H1 (cell line): Measurements from ENCODE around the gene PTK6. TPM values are rescaled to one million over a fixed set of nuclear protein-coding genes. Genes with fewer than 3 reads are reported as not detected.

Experiments used
- CTCF ChIA-PET: fragments of 300-600 bp; sonication (Branson Sonifier 250); formaldehyde crosslinking; loops from one replicate; lab custom pipeline; 2021; ENCODE audit not compliant: partially characterized antibody; lab: Charles Lee
- POLR2A ChIA-PET: fragments of 300-600 bp; sonication (Branson Sonifier 250); formaldehyde crosslinking; loops from one replicate; lab custom pipeline; 2021; ENCODE audit warnings: inconsistent platforms; ENCODE audit not compliant: partially characterized antibody; lab: Charles Lee
- DNase-seq, 2 experiments: peaks; one replicate each; pipeline versions ENCODE4 v3.0.0 to v3.0.0-alpha.2; 2010 to 2022; ENCODE audit warnings: low spot score in 2 of 2, low read depth in 1 of 2, mixed read lengths in 1 of 2
- FAIRE-seq: peaks from 2 replicates; lab custom pipeline; 2011; peaks lifted over from hg19 to GRCh38; lab: Jason Lieb, UNC
- H2AFZ ChIP-seq: 2 replicates; pipeline ENCODE4 v1.8.1; 2012; ENCODE audit warnings: low read length, inconsistent platforms
- H2AK5ac ChIP-seq: 2 replicates; pipeline ENCODE4 v1.6.1; 2013; ENCODE audit warnings: low read depth, low read length
- H2BK120ac ChIP-seq: replicated peaks from 2 replicates; pipeline ENCODE3; 2013; ENCODE audit warnings: low read depth, low read length, inconsistent platforms
- H2BK12ac ChIP-seq: 2 replicates; pipeline ENCODE4 v1.6.1; 2013; ENCODE audit warnings: low read depth, low read length
- H2BK15ac ChIP-seq: 2 replicates; pipeline ENCODE4 v1.6.1; 2013; ENCODE audit warnings: low read length
- H2BK20ac ChIP-seq: 2 replicates; pipeline ENCODE4 v1.6.1; 2013; ENCODE audit warnings: low read length
- H2BK5ac ChIP-seq: 2 replicates; pipeline ENCODE4 v1.6.1; 2013; ENCODE audit warnings: low read depth, low read length
- H3K14ac ChIP-seq: 2 replicates; pipeline ENCODE4 v1.6.1; 2013; ENCODE audit warnings: inconsistent platforms; ENCODE audit not compliant: insufficient read length
- H3K18ac ChIP-seq: 2 replicates; pipeline ENCODE4 v1.6.1; 2013; ENCODE audit warnings: low read length; ENCODE audit errors: extremely low read depth
- H3K23ac ChIP-seq: 2 replicates; pipeline ENCODE4 v1.6.1; 2013; ENCODE audit warnings: inconsistent platforms; ENCODE audit not compliant: insufficient read length
- H3K23me2 ChIP-seq: 2 replicates; pipeline ENCODE4 v1.6.1; 2013; ENCODE audit warnings: low read depth, low read length
- H3K27ac ChIP-seq: 2 replicates; pipeline ENCODE4 v1.6.1; 2011; ENCODE audit warnings: low read depth, low read length, inconsistent platforms
- H3K27me3 ChIP-seq, 4 experiments: replicated peaks in 1 of 4; 1 replicate in 1 of 4; 2 replicates in 3 of 4; pipeline versions ENCODE4 v1.6.1 to v1.8.1; 2011 to 2013; ENCODE audit warnings: low read length in 3 of 4, mild to moderate bottlenecking in 3 of 4, inconsistent platforms in 2 of 4, mixed read lengths in 2 of 4, moderate library complexity in 1 of 4; ENCODE audit not compliant: control insufficient read depth in 3 of 4, insufficient read depth in 3 of 4; ENCODE audit errors: extremely low read depth in 1 of 4
- H3K36me3 ChIP-seq, 4 experiments: 2 replicates each; pipeline versions ENCODE4 v1.6.1 to v1.8.1; 2011 to 2013; ENCODE audit warnings: mild to moderate bottlenecking in 4 of 4, low read length in 3 of 4, moderate library complexity in 2 of 4, control low read depth in 1 of 4, inconsistent platforms in 1 of 4; ENCODE audit not compliant: insufficient read depth in 4 of 4, control insufficient read depth in 2 of 4
- H3K4ac ChIP-seq: replicated peaks from 2 replicates; pipeline ENCODE3; 2013; ENCODE audit warnings: low read length, low read depth, mixed read lengths, inconsistent platforms; ENCODE audit not compliant: insufficient read length
- H3K4me1 ChIP-seq, 4 experiments: replicated peaks in 1 of 4; 1 replicate in 1 of 4; 2 replicates in 3 of 4; pipeline versions ENCODE4 v1.6.1 to v1.8.1; 2011 to 2013; ENCODE audit warnings: low read length in 3 of 4, inconsistent platforms in 2 of 4, mixed read lengths in 1 of 4; ENCODE audit not compliant: insufficient read depth in 4 of 4, control insufficient read depth in 3 of 4
- H3K4me2 ChIP-seq, 2 experiments: 2 replicates each; pipeline versions ENCODE4 v1.6.1 to v1.8.1; 2011 to 2013; ENCODE audit warnings: low read depth in 2 of 2, low read length in 2 of 2, control low read depth in 1 of 2, inconsistent platforms in 1 of 2, mild to moderate bottlenecking in 1 of 2; ENCODE audit not compliant: insufficient read depth in 1 of 2
- H3K4me3 ChIP-seq, 4 experiments: fragments of 200-600, 300-600 bp in 1 of 4; sonication (generic), shearing (Covaris generic), sonication (Bioruptor Twin) in 1 of 4; 2 replicates each; pipeline versions ENCODE4 v1.5.1 to v1.8.1; 2011 to 2016; ENCODE audit warnings: low read length in 4 of 4, low read depth in 3 of 4, control low read depth in 2 of 4, inconsistent platforms in 2 of 4, mild to moderate bottlenecking in 2 of 4, mixed read lengths in 1 of 4, moderate library complexity in 1 of 4; ENCODE audit not compliant: insufficient read depth in 2 of 4; ENCODE audit errors: extremely low read depth in 1 of 4
- H3K56ac ChIP-seq: replicated peaks from 2 replicates; pipeline ENCODE3; 2013; ENCODE audit warnings: low read depth, mild to moderate bottlenecking, mixed read lengths, low read length, inconsistent platforms; ENCODE audit not compliant: insufficient read length
- H3K79me1 ChIP-seq: 2 replicates; pipeline ENCODE4 v1.6.1; 2013; ENCODE audit warnings: low read depth, low read length, control low read depth
- H3K79me2 ChIP-seq, 2 experiments: 2 replicates each; pipeline versions ENCODE4 v1.6.1 to v1.8.1; 2012 to 2013; ENCODE audit warnings: low read length in 2 of 2, mild to moderate bottlenecking in 2 of 2, inconsistent platforms in 1 of 2; ENCODE audit not compliant: insufficient read depth in 2 of 2, control insufficient read depth in 1 of 2
- H3K9ac ChIP-seq, 4 experiments: replicated peaks in 1 of 4; 1 replicate in 1 of 4; 2 replicates in 3 of 4; pipeline versions ENCODE4 v1.6.1 to v1.8.1; 2011 to 2013; ENCODE audit warnings: low read depth in 3 of 4, low read length in 3 of 4, control low read depth in 2 of 4, mild to moderate bottlenecking in 2 of 4, moderate library complexity in 2 of 4, inconsistent platforms in 1 of 4; ENCODE audit errors: extremely low read depth in 1 of 4
- H3K9me3 ChIP-seq, 2 experiments: 2 replicates each; pipeline versions ENCODE4 v1.6.1 to v1.8.1; 2012 to 2013; ENCODE audit warnings: mild to moderate bottlenecking in 2 of 2, moderate library complexity in 2 of 2, control low read depth in 1 of 2, inconsistent platforms in 1 of 2, low read depth in 1 of 2, low read length in 1 of 2, mixed read lengths in 1 of 2; ENCODE audit not compliant: insufficient read depth in 2 of 2
- H4K20me1 ChIP-seq, 2 experiments: replicated peaks in 1 of 2; 2 replicates each; pipeline versions ENCODE3 to v1.8.1; 2011 to 2013; ENCODE audit warnings: inconsistent platforms in 2 of 2, low read length in 2 of 2, mild to moderate bottlenecking in 1 of 2; ENCODE audit not compliant: insufficient read depth in 2 of 2, control insufficient read depth in 1 of 2
- H4K5ac ChIP-seq: 2 replicates; pipeline ENCODE4 v1.6.1; 2013; ENCODE audit warnings: low read length, low read depth, mixed read lengths, inconsistent platforms; ENCODE audit not compliant: insufficient read length
- H4K8ac ChIP-seq: 2 replicates; pipeline ENCODE4 v1.8.0; 2013; ENCODE audit warnings: mild to moderate bottlenecking, moderate library complexity, low read length, inconsistent platforms; ENCODE audit not compliant: insufficient read depth; ENCODE audit errors: extremely low read depth
- H4K91ac ChIP-seq: replicated peaks from 2 replicates; pipeline ENCODE3; 2013; ENCODE audit warnings: low read length, mixed read lengths, inconsistent platforms; ENCODE audit not compliant: insufficient read length
- ATF3 ChIP-seq: IDR thresholded peaks from 2 replicates; pipeline ENCODE4 v1.6.1; 2011; ENCODE audit warnings: low read depth, mild to moderate bottlenecking, low read length; ENCODE audit not compliant: insufficient read depth
- CBX5 ChIP-seq: fragments of 300-800, 300-1000 bp; sonication (generic); IDR thresholded peaks from 2 replicates; pipeline ENCODE4 v1.7.1; 2016; ENCODE audit warnings: antibody characterized with exemption, low read length, low read depth
- CTCF ChIP-seq, 3 experiments: IDR thresholded peaks; 1 replicate in 2 of 3; 2 replicates in 1 of 3; pipeline versions ENCODE4 v1.5.1 to v1.6.1; 2011; ENCODE audit warnings: low read length in 3 of 3, mild to moderate bottlenecking in 3 of 3, inconsistent platforms in 2 of 3, low read depth in 1 of 3, moderate library complexity in 1 of 3; ENCODE audit not compliant: insufficient read depth in 1 of 3; ENCODE audit errors: control extremely low read depth in 1 of 3
- FOSL1 ChIP-seq: IDR thresholded peaks from 2 replicates; pipeline ENCODE4 v1.6.1; 2011; ENCODE audit warnings: mild to moderate bottlenecking, low read depth, low read length, moderate library complexity; ENCODE audit not compliant: insufficient read depth
- HDAC2 ChIP-seq, 2 experiments: fragments of 300-600 bp in 1 of 2; sonication (generic) in 1 of 2; IDR thresholded peaks; 2 replicates each; pipeline ENCODE4 v1.6.1; 2011 to 2012; ENCODE audit warnings: low read depth in 2 of 2, low read length in 2 of 2, mild to moderate bottlenecking in 2 of 2, moderate library complexity in 2 of 2, borderline replicate concordance in 1 of 2, inconsistent platforms in 1 of 2
- JUND ChIP-seq: IDR thresholded peaks from 2 replicates; pipeline ENCODE4 v1.6.1; 2011; ENCODE audit warnings: mild to moderate bottlenecking, improper control_type of control experiment, low read length
- KDM1A ChIP-seq: fragments of 200-600, 300-600 bp; sonication (generic); IDR thresholded peaks from 2 replicates; pipeline ENCODE4 v1.7.1; 2016; ENCODE audit warnings: mild to moderate bottlenecking, low read length, borderline replicate concordance
- RAD21 ChIP-seq, 2 experiments: IDR thresholded peaks in 1 of 2; conservative IDR thresholded peaks in 1 of 2; 2 replicates each; pipeline ENCODE4 v1.6.1; 2011; ENCODE audit warnings: low read depth in 2 of 2, low read length in 2 of 2, improper control_type of control experiment in 1 of 2, inconsistent platforms in 1 of 2, mild to moderate bottlenecking in 1 of 2, moderate library complexity in 1 of 2
- SP2 ChIP-seq: IDR thresholded peaks from 2 replicates; pipeline ENCODE4 v1.6.1; 2012; ENCODE audit warnings: mild to moderate bottlenecking, low read length, inconsistent platforms
- WGBS, 2 experiments: shearing (Covaris generic) in 1 of 2; methylation state at CpG; one replicate each; pipeline versions ENCODE4 v1.1.6 to v1.1.7; 2013 to 2015; ENCODE audit warnings: low lambda C conversion rate in 2 of 2, mixed read lengths in 2 of 2, inconsistent platforms in 1 of 2, low coverage in 1 of 2, missing lambda C conversion rate in 1 of 2; ENCODE audit not compliant: insufficient replicate concordance in 2 of 2, insufficient coverage in 1 of 2, insufficient read length in 1 of 2; ENCODE audit errors: extremely low coverage in 1 of 2, missing lambda C conversion rate in 1 of 2; 5-methylcytosine and 5-hydroxymethylcytosine counted together
- polyA plus RNA-seq, 7 experiments: library from polyadenylated mRNA; depleted of rRNA in 3 of 7; stranded (reverse) in 5 of 7; unstranded in 2 of 7; fragments of >200 nt in 5 of 7; fragments of 200-250 nt in 2 of 7; gene quantifications; 1 replicate in 5 of 7; 2 replicates in 1 of 7; 4 replicates in 1 of 7; pipeline versions ENCODE4 v1.2.1 to v1.2.3, GENCODE V29; 2011 to 2013; ENCODE audit warnings: missing spikeins in 2 of 7, mixed read lengths in 2 of 7
- total RNA-seq: library from RNA; stranded (reverse); fragmentation: NEBNext Ultra II Directional; extraction: Animal tissue kit (Norgen Biotek cat#: 25700); gene quantifications from 2 replicates; pipeline ENCODE4 v1.2.1, GENCODE V29; 2021

The PTK6 gene
- total and polyA plus RNA-seq, 2 of the 8 experiments (the other 6 are each of a cell fraction or from before 2014, with no cell fraction given), result 0.12 to 0.19 TPM

DNA sequence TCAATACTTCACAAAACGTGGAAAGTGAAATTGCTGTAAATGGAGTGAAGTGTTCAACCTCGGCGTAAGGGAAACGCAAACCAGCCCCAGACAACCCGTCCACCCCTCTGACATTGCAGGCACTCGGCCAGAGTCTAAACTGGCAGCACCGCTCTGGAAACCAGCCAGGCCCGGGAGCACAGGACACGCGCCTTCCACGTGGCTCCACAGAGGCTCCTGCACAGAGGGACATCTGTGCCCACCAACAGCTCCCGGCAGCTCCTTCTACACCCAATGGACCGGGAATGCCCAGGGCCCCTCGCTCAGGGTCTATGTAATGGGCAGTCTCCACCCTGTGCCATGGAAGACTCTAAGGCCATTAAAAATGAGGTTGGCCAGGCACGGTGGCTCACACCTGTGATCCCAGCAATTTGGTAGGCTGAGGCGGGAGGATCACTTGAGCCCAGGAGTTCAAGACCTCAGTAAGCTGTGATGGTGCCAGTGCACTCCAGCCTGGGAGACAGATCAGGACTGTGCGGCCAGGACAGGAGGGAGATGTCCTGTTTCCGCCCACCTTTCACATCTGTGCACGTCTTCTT, 40.2 kb upstream of the PTK6 start:
- Histone ChIP-seq H2AK5ac (no peak overlapping the region), H3K79me1 (no peaks in the 10 kb centered on the region), H4K5ac (no peak overlapping the region), H3K4me3 (no peak overlapping the region), H4K20me1 (peaks cover 0 to 3% of the 10 kb centered on the region in 2 experiments), H2BK15ac (no peak overlapping the region), H2BK12ac (no peak overlapping the region), H2BK5ac (no peak overlapping the region), H3K4me1 (peaks cover 0 to 6% (median 6%) of the 10 kb centered on the region in 4 experiments; a peak in 6 of 7 replicates), H3K79me2 (no peaks in the 10 kb centered on the region), H2BK20ac (no peak overlapping the region), H3K4ac (no peak overlapping the region), H3K36me3 (no peaks in the 10 kb centered on the region), H3K27me3 (no peaks in the 10 kb centered on the region; a peak in 1 of 7 replicates), H4K91ac (no peak overlapping the region), H3K56ac (no peak overlapping the region), H3K9me3 (no peaks in the 10 kb centered on the region), H3K18ac (no peak overlapping the region), H2AFZ (no peak overlapping the region), H3K27ac (no peak overlapping the region), H3K23ac (no peak overlapping the region), H2BK120ac (no peak overlapping the region), H3K14ac (no peak overlapping the region), H3K23me2 (no peaks in the 10 kb centered on the region; the same call in 1 of the 2 replicates), H3K4me2 (no peak overlapping the region), H3K9ac (no peak overlapping the region), H4K8ac (peak overlapping the region; percentile 65; the same call in 1 of the 2 replicates)
- no peak for DNase-seq
- ChIA-PET CTCF (interaction anchor here (0.6 to 1.1 kb wide), 2 partner anchors 105 to 647 kb away, joined by 3 to 4 read pairs; no protein-coding TSS in a partner anchor), POLR2A (interaction anchor here (1.1 kb wide), 1 partner anchor 12 kb away, joined by 3 read pairs; no protein-coding TSS in a partner anchor)
- FAIRE-seq, result no peak
- 96% methylated on average over 19 of the region's 19 CpGs; no CpG with 5 or more reads in 1 of the 2 experiments for WGBS, 2 experiments
- TF ChIP-seq RAD21 (IDR thresholded peaks at IDR 0.05 in 1 of 2, conservative IDR thresholded peaks at IDR 0.05 in 1 of 2; ENCODE audit: low read depth in 2 of 2, low read length in 2 of 2) (no peak), ATF3 (no peak), SP2 (no peak), KDM1A (no peak), CTCF (IDR thresholded peaks at IDR 0.05; ENCODE audit: control extremely low read depth in 1 of 3, insufficient read depth in 1 of 3, low read depth in 1 of 3, low read length in 3 of 3) (no peak), CBX5 (no peak), HDAC2 (IDR thresholded peaks at IDR 0.05; ENCODE audit: borderline replicate concordance in 1 of 2, low read depth in 2 of 2, low read length in 2 of 2) (no peak), JUND (no peak), FOSL1 (no peak)
